Esophagus squamous epithelium (tissue), 4 donors: ENCODE results near the gene RNF151.

Experiments
- POLR2A ChIP-seq, 4 donors: fragments of 450-650 bp; IDR thresholded peaks; one replicate each; pipeline ENCODE4 v1.6.1; 2017; ENCODE audit warnings: antibody characterized with exemption in 4 of 4, mild to moderate bottlenecking in 4 of 4, moderate library complexity in 3 of 4
- TF ChIP-seq, protein P1 (sequence below), 6 experiments: fragments of 450-650 bp in 4 of 6; fragments of 200-600 bp in 2 of 6; sonication (generic) in 2 of 6; IDR thresholded peaks; one replicate each; pipeline ENCODE4 v1.5.1; 2016 to 2019; ENCODE audit warnings: antibody characterized with exemption in 6 of 6, mild to moderate bottlenecking in 4 of 6, moderate library complexity in 4 of 6

DNA sequence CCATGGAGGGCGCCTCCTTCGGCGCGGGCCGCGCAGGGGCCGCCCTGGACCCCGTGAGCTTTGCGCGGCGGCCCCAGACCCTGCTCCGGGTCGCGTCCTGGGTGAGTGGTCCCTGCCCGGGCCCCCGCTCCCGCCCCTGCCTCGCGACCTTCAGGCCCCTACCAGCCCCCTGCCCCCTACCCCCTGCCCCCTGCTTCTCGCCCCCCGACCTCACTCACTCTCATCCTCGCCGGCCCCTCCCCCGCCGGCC lies 23.4 kb downstream of the RNF151 start:
- TF ChIP-seq POLR2A (IDR thresholded peaks at IDR 0.05) = no peak
- TF ChIP-seq, protein P1, sequence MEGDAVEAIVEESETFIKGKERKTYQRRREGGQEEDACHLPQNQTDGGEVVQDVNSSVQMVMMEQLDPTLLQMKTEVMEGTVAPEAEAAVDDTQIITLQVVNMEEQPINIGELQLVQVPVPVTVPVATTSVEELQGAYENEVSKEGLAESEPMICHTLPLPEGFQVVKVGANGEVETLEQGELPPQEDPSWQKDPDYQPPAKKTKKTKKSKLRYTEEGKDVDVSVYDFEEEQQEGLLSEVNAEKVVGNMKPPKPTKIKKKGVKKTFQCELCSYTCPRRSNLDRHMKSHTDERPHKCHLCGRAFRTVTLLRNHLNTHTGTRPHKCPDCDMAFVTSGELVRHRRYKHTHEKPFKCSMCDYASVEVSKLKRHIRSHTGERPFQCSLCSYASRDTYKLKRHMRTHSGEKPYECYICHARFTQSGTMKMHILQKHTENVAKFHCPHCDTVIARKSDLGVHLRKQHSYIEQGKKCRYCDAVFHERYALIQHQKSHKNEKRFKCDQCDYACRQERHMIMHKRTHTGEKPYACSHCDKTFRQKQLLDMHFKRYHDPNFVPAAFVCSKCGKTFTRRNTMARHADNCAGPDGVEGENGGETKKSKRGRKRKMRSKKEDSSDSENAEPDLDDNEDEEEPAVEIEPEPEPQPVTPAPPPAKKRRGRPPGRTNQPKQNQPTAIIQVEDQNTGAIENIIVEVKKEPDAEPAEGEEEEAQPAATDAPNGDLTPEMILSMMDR (IDR thresholded peaks at IDR 0.05) = no peak
